ENCODE measurements around the gene RGS14. TPM values are rescaled to one million over a fixed set of nuclear protein-coding genes. Genes with fewer than 3 reads are reported as not detected.

Gene RGS14
- total RNA-seq, 4 donors from 2014 or later = 3.7 to 18.3 (median 11.9) TPM

DNA sequence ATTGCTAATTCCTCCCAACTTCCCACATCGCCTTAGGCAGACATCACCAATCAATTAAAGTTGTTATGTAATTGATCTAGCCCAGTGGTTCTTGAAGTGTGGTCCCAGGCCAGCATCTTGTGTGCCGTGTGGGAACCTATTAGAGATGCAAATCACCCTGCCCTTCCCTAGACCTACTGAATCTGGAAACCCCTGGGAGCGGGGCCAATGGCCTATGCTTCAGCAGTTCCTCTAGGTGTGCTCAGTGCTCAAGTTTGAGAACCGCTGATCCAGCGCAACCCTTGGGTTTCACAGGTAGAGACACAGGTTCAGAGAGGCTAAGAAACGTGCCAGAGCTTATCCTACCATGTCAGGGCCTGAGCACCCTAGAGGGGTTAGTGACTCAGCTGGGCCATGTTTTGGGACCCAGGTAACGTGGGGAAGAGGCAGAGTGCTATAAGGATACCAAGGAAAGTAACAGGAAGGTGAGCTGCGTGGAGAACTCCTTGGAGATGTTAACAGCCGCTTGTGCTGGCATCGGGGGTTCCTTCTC, 30.9 kb downstream of the RGS14 start:
- 83% methylated on average over 10 of the region's 10 CpGs for WGBS
- Histone ChIP-seq H3K4me1 (peaks cover 0 to 21% (median 13%) of the 10 kb centered on the region in 4 donors), H3K27me3 (peaks cover 0 to 33% (median 0%) of the 10 kb centered on the region in 4 donors), H3K36me3 (no peaks in the 10 kb centered on the region), H3K27ac (replicated peaks in 1 of 4) (no peak overlapping the region), H3K4me3 (no peak overlapping the region), H3K9me3 (no peaks in the 10 kb centered on the region)
- no peak for DNase-seq (ENCODE audit: extremely low spot score)
- intact Hi-C loops (cut with DNase I) = loop anchor here (5.0 kb wide), 1 partner anchor 71 kb away; no protein-coding TSS in a partner anchor
- TF ChIP-seq POLR2AphosphoS5 (IDR thresholded peaks at IDR 0.05) (no peak), POLR2A (IDR thresholded peaks at IDR 0.05; ENCODE audit: low read depth) (no peak), EP300 (IDR thresholded peaks at IDR 0.05) (no peak)
- TF ChIP-seq, protein P1, sequence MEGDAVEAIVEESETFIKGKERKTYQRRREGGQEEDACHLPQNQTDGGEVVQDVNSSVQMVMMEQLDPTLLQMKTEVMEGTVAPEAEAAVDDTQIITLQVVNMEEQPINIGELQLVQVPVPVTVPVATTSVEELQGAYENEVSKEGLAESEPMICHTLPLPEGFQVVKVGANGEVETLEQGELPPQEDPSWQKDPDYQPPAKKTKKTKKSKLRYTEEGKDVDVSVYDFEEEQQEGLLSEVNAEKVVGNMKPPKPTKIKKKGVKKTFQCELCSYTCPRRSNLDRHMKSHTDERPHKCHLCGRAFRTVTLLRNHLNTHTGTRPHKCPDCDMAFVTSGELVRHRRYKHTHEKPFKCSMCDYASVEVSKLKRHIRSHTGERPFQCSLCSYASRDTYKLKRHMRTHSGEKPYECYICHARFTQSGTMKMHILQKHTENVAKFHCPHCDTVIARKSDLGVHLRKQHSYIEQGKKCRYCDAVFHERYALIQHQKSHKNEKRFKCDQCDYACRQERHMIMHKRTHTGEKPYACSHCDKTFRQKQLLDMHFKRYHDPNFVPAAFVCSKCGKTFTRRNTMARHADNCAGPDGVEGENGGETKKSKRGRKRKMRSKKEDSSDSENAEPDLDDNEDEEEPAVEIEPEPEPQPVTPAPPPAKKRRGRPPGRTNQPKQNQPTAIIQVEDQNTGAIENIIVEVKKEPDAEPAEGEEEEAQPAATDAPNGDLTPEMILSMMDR (IDR thresholded peaks at IDR 0.05) = no peak

DNA sequence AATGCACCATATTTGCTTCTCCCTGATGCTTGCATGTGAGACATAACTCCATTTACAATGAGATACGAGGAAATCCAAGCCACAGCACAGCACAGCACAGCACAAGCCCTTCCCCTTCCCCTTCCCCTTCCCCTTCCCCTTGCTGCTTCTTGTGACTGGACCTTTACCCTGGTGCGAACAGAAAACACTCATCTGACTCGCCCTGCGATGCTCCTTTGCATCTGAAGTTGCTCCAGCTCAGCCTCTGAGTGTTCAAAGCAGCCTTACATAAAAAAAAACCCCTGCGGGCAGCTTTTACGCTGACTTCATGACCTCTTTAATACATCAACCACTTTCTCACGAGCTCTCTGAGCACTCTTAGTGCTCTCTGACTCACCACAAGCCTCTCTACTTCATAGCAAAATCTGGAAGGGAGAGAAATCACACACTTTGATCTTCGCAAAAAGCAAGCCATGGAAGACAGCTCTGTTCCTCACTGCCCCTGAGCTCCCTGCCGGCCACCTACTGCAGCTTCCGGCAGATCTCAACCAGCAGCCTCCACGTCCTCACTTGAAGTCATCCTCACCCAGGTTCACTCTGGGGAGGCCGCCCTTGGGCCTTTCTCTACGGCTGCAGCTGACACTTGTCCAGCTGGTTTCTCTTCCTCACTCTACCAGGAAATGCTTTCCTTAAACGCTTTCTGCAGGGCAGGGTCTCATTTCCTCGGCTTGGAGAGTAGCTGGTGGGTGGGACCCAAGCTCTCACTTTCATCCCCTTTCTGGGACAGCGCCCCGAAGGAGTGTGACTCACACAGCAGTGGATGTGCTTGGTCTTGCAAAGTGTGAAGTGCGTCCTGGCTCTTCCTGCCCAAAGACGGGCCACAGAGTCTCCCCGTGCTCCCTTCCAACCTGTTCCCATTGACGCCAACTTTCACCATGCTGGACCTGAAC, 31.8 kb downstream of the RGS14 start:
- WGBS = 35% methylated on average over 21 of the region's 21 CpGs

DNA sequence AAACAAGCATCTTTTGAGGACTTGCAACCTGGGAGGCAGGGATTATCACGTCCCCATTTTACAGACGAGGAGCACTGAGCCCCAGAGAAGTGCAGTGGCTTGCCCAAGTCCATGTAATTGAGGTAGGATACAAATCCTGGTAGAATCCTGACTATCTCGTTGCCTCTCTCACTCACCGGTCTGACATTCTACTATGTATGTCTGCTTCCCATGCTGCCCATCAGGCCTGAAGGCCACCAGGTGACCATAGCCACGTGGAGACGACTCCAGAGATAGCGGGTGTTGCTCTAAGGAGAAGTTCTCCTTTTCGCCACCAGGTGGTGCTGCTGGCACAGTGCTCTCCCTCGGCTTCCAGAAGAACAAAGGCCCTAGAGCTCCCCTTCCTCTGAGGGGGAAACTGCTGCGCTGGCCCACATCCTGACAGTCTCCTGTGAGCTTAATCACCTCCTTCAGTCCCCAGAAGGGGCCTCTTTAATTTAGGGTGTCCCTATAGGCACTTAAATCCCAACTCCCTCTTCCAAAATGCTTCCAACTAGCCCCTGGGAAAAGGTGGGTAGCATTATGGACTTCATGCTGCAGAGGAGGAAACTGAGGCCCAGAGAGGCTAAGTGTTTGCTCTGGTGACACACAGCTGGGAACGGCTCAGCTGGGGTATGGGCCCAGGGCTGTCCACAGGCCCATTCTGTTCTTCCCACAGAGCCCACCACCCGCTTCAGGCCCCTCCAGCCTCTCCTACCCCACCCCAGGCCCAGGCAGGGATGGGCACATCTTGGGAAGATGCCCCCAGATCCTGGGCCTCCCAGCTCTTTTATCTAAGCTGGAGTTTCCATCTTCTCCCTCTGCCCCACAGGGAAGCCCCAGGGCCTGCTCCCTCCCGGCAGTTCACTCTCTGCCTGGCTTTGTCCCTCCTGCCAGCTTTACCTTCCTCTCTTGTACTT, 32.9 kb downstream of the RGS14 start:
- WGBS = 19% methylated on average over 10 of the region's 13 CpGs
- no peaks in the 10 kb centered on the region for H3K9me3 ChIP-seq
- no peak for TF ChIP-seq POLR2A (IDR thresholded peaks at IDR 0.05; ENCODE audit: low read depth)
- no peak for TF ChIP-seq EP300 (IDR thresholded peaks at IDR 0.05)
- TF ChIP-seq, protein P1 (IDR thresholded peaks at IDR 0.05) = peak in 2 of 3 experiments; percentile 96 to 97
- peak in 1 of 2 donors; percentile 57 for TF ChIP-seq POLR2AphosphoS5 (IDR thresholded peaks at IDR 0.05)
- H3K27me3 ChIP-seq = peaks cover 0 to 32% (median 0%) of the 10 kb centered on the region in 4 donors
- intact Hi-C loops (cut with DNase I) = loop anchor here (1.0 kb wide), 1 partner anchor 64 kb away; no protein-coding TSS in a partner anchor
- H3K4me3 ChIP-seq = no peak overlapping the region
- no peak overlapping the region for H3K27ac ChIP-seq (replicated peaks in 1 of 4)
- peaks cover 0 to 21% (median 13%) of the 10 kb centered on the region in 4 donors for H3K4me1 ChIP-seq
- DNase-seq (ENCODE audit: extremely low spot score) = peak; percentile 95
- no peaks in the 10 kb centered on the region for H3K36me3 ChIP-seq

More for the DNA sequence above, 31.8 kb downstream of the RGS14 start:
- DNase-seq (ENCODE audit: extremely low spot score) = no peak
- Histone ChIP-seq H3K27ac (replicated peaks in 1 of 4) (peak overlapping the region in 1 of 4 donors; percentile 30), H3K4me3 (no peak overlapping the region), H3K27me3 (peaks cover 0 to 33% (median 0%) of the 10 kb centered on the region in 4 donors), H3K9me3 (no peaks in the 10 kb centered on the region), H3K4me1 (peaks cover 0 to 21% (median 13%) of the 10 kb centered on the region in 4 donors), H3K36me3 (no peaks in the 10 kb centered on the region)
- TF ChIP-seq POLR2A (IDR thresholded peaks at IDR 0.05; ENCODE audit: low read depth) (no peak), EP300 (IDR thresholded peaks at IDR 0.05) (no peak), POLR2AphosphoS5 (IDR thresholded peaks at IDR 0.05) (no peak)
- TF ChIP-seq, protein P1 (IDR thresholded peaks at IDR 0.05) = no peak
- intact Hi-C loops (cut with DNase I) = loop anchor here (1.0 to 5.0 kb wide), 2 partner anchors 65 to 72 kb away; no protein-coding TSS in a partner anchor

DNA sequence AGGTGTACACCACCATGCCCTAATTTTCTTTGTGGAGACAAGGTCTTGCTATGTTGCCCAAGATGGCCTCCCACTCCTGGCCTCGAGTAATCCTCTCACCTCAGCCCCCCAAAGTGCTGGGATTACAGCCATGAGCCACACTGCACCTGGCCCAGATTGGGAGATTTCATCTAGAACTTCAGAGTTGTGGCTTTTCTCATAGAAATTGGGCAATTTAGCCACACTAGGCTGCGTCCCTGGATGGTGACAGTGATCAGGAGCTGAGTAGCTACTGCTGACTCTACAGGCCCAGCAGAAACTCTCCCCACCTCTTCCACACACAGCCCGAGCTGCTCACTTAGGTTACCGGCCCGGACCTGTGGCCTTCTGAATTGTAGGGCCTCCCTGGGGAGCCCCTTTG, 35.0 kb downstream of the RGS14 start:
- intact Hi-C loops (cut with DNase I) = no loop called here
- no peak overlapping the region for H3K27ac ChIP-seq (replicated peaks in 1 of 4)
- no peaks in the 10 kb centered on the region for H3K36me3 ChIP-seq
- peaks cover 0 to 46% (median 0%) of the 10 kb centered on the region in 4 donors for H3K27me3 ChIP-seq
- H3K4me3 ChIP-seq = no peak overlapping the region
- DNase-seq (ENCODE audit: extremely low spot score) = no peak
- WGBS = 90% methylated on average over 5 of the region's 5 CpGs
- H3K4me1 ChIP-seq = peaks cover 0 to 21% (median 13%) of the 10 kb centered on the region in 4 donors
- TF ChIP-seq, protein P1 (IDR thresholded peaks at IDR 0.05) = no peak
- TF ChIP-seq POLR2A (IDR thresholded peaks at IDR 0.05; ENCODE audit: low read depth) (no peak), POLR2AphosphoS5 (IDR thresholded peaks at IDR 0.05) (no peak), EP300 (IDR thresholded peaks at IDR 0.05) (no peak)
- no peaks in the 10 kb centered on the region for H3K9me3 ChIP-seq
